Sigmoid colon (tissue), 4 donors: ENCODE measurements around the gene IL17C.

Source experiments
- CTCF ChIP-seq, 4 experiments: fragments of 450-650 bp in 3 of 4; fragments of 200-600 bp in 1 of 4; IDR thresholded peaks; one replicate each; pipeline ENCODE4 v1.5.1; 2016 to 2019; ENCODE audit warnings: antibody characterized with exemption in 4 of 4, mild to moderate bottlenecking in 3 of 4, moderate library complexity in 2 of 4
- EP300 ChIP-seq, 4 donors: sonication (generic); formaldehyde crosslinking; IDR thresholded peaks; one replicate each; pipeline ENCODE4 v1.6.1; 2017; ENCODE audit warnings: antibody characterized with exemption in 4 of 4
- POLR2A ChIP-seq, 2 donors: fragments of 450-650 bp; IDR thresholded peaks; one replicate each; pipeline ENCODE4 v1.6.1; 2016; ENCODE audit warnings: antibody characterized with exemption in 2 of 2, mild to moderate bottlenecking in 2 of 2, moderate library complexity in 2 of 2
- POLR2AphosphoS5 ChIP-seq, 4 donors: sonication (generic); formaldehyde crosslinking; IDR thresholded peaks; one replicate each; pipeline ENCODE4 v1.6.1; 2017; ENCODE audit warnings: antibody characterized with exemption in 4 of 4

- TF ChIP-seq CTCF (IDR thresholded peaks at IDR 0.05), result no peak
- TF ChIP-seq POLR2A (IDR thresholded peaks at IDR 0.05), result no peak
- no peak for TF ChIP-seq POLR2AphosphoS5 (IDR thresholded peaks at IDR 0.05)
- no peak for TF ChIP-seq EP300 (IDR thresholded peaks at IDR 0.05)
Measured at GRCh38 chr16:88597856-88598491, 40.4 kb upstream of the IL17C start.
